WTC11 (cell line): Measurements from ENCODE around the gene OR2F1. TPM values are rescaled to one million over a fixed set of nuclear protein-coding genes. Genes with fewer than 3 reads are reported as not detected.

Source experiments
- ATAC-seq: fragments of 200-7000 bp; cut with Tn5 transposase; 2 replicates; pipeline ENCODE4 v1.10.0; 2021; ENCODE audit warnings: mild to moderate bottlenecking, moderate library complexity
- CTCF ChIA-PET: fragments of 300-600 bp; sonication (Branson Sonifier 250); formaldehyde crosslinking; loops from one replicate; lab custom pipeline; 2021; ENCODE audit warnings: antibody characterized with exemption; lab: Charles Lee
- POLR2A ChIA-PET: fragments of 350-600 bp; sonication (Branson Sonifier 250); formaldehyde crosslinking; loops from one replicate; lab custom pipeline; 2021; ENCODE audit warnings: antibody characterized with exemption; lab: Charles Lee
- DNase-seq: peaks from one replicate; pipeline ENCODE4 v3.0.0; 2021; ENCODE audit warnings: low spot score
- H3K27ac Mint-ChIP-seq: 2 replicates; pipeline ENCODE4 v1.8.0; 2021; ENCODE audit warnings: mixed read lengths
- H3K27me3 Mint-ChIP-seq: 2 replicates; pipeline ENCODE4 v1.8.0; 2021; ENCODE audit warnings: low read depth, mild to moderate bottlenecking, moderate library complexity, mixed read lengths
- H3K36me3 Mint-ChIP-seq: 2 replicates; pipeline ENCODE4 v1.8.0; 2021; ENCODE audit warnings: mixed read lengths
- H3K4me1 Mint-ChIP-seq: 2 replicates; pipeline ENCODE4 v1.8.0; 2022; ENCODE audit warnings: mixed read lengths
- H3K4me3 Mint-ChIP-seq: 2 replicates; pipeline ENCODE4 v1.8.0; 2021; ENCODE audit warnings: mild to moderate bottlenecking, moderate library complexity, mixed read lengths
- H3K9me3 Mint-ChIP-seq: 2 replicates; pipeline ENCODE4 v1.8.0; 2021; ENCODE audit warnings: mixed read lengths
- AFF4 ChIP-seq: sonication (generic); formaldehyde crosslinking; IDR thresholded peaks from 2 replicates; pipeline ENCODE4 v1.8.1; 2023; ENCODE audit warnings: mild to moderate bottlenecking, missing genetic modification reagents, borderline replicate concordance
- ATF1 ChIP-seq: sonication (generic); formaldehyde crosslinking; IDR thresholded peaks from 2 replicates; pipeline ENCODE4 v1.8.1; 2023; ENCODE audit warnings: mild to moderate bottlenecking, moderate library complexity, missing genetic modification reagents
- CREM ChIP-seq: sonication (generic); formaldehyde crosslinking; IDR thresholded peaks from 2 replicates; pipeline ENCODE4 v1.8.1; 2022; ENCODE audit warnings: mild to moderate bottlenecking, missing genetic modification reagents, moderate library complexity
- GABPB1 ChIP-seq: sonication (generic); formaldehyde crosslinking; IDR thresholded peaks from 2 replicates; pipeline ENCODE4 v1.8.1; 2023; ENCODE audit warnings: mild to moderate bottlenecking, missing genetic modification reagents
- GRHL2 ChIP-seq: fragments of 250-450 bp; sonication (Bioruptor Pico); IDR thresholded peaks from 2 replicates; pipeline ENCODE4 v1.8.0; 2022; ENCODE audit warnings: mild to moderate bottlenecking, moderate library complexity; ENCODE audit not compliant: insufficient replicate concordance, severe bottlenecking
- IRF2 ChIP-seq: sonication (generic); formaldehyde crosslinking; IDR thresholded peaks from 2 replicates; pipeline ENCODE4 v1.8.0; 2022; ENCODE audit warnings: low read depth, missing genetic modification reagents, borderline replicate concordance
- NFE2L1 ChIP-seq: sonication (generic); formaldehyde crosslinking; IDR thresholded peaks from 2 replicates; pipeline ENCODE4 v1.8.1; 2023; ENCODE audit warnings: missing genetic modification reagents
- OVOL2 ChIP-seq: fragments of 250-450 bp; sonication (Bioruptor Pico); IDR thresholded peaks from 2 replicates; pipeline ENCODE4 v1.9.0; 2021; ENCODE audit warnings: mild to moderate bottlenecking, borderline replicate concordance
- RELA ChIP-seq: sonication (generic); formaldehyde crosslinking; IDR thresholded peaks from 2 replicates; pipeline ENCODE4 v1.8.1; 2022; ENCODE audit warnings: missing genetic modification reagents, mild to moderate bottlenecking, borderline replicate concordance
- SOX15 ChIP-seq: fragments of 250-450 bp; sonication (Bioruptor Pico); IDR thresholded peaks from 2 replicates; pipeline ENCODE4 v1.9.0; 2021; ENCODE audit warnings: mild to moderate bottlenecking
- SP1 ChIP-seq: sonication (generic); formaldehyde crosslinking; conservative IDR thresholded peaks from 2 replicates; pipeline ENCODE4 v1.8.1; 2022; ENCODE audit warnings: missing genetic modification reagents
- TEAD1 ChIP-seq: sonication (generic); formaldehyde crosslinking; IDR thresholded peaks from 2 replicates; pipeline ENCODE4 v1.8.0; 2022; ENCODE audit warnings: mild to moderate bottlenecking, missing genetic modification reagents
- ZNF219 ChIP-seq: sonication (generic); formaldehyde crosslinking; IDR thresholded peaks from 2 replicates; pipeline ENCODE4 v1.8.0; 2023; ENCODE audit warnings: missing genetic modification reagents, mild to moderate bottlenecking, borderline replicate concordance
- total RNA-seq: library from RNA; stranded (reverse); gene quantifications from 3 replicates; pipeline ENCODE4 v1.2.3, GENCODE V29; 2021
- TF ChIP-seq, protein P1 (sequence below): sonication (generic); formaldehyde crosslinking; IDR thresholded peaks from 2 replicates; pipeline ENCODE4 v1.8.0; 2023; ENCODE audit warnings: missing genetic modification reagents
- TF ChIP-seq, protein P2 (sequence below): sonication (generic); formaldehyde crosslinking; IDR thresholded peaks from 2 replicates; pipeline ENCODE4 v1.8.0; 2022; ENCODE audit warnings: mild to moderate bottlenecking, missing genetic modification reagents
- TF ChIP-seq, protein P3 (sequence below): fragments of 250-450 bp; sonication (Bioruptor Pico); IDR thresholded peaks from 2 replicates; pipeline ENCODE4 v1.8.0; 2021; ENCODE audit warnings: mild to moderate bottlenecking
- TF ChIP-seq, protein P4 (sequence below): fragments of 200-600 bp; IDR thresholded peaks from 2 replicates; pipeline ENCODE4 v1.8.0; 2022; ENCODE audit warnings: antibody characterized with exemption
- TF ChIP-seq, protein P5 (sequence below): sonication (generic); formaldehyde crosslinking; IDR thresholded peaks from 2 replicates; pipeline ENCODE4 v1.8.1; 2022; ENCODE audit warnings: missing genetic modification reagents, borderline replicate concordance
- TF ChIP-seq, protein P6 (sequence below): fragments of 250-450 bp; sonication (Bioruptor Pico); IDR thresholded peaks from 2 replicates; pipeline ENCODE4 v1.9.0; 2021; ENCODE audit warnings: mild to moderate bottlenecking
- TF ChIP-seq, protein P7 (sequence below): sonication (generic); formaldehyde crosslinking; IDR thresholded peaks from 2 replicates; pipeline ENCODE4 v1.8.0; 2022; ENCODE audit warnings: mild to moderate bottlenecking, missing genetic modification reagents

Gene OR2F1
- total RNA-seq, 1 experiment from 2014 or later, result not detected

DNA sequence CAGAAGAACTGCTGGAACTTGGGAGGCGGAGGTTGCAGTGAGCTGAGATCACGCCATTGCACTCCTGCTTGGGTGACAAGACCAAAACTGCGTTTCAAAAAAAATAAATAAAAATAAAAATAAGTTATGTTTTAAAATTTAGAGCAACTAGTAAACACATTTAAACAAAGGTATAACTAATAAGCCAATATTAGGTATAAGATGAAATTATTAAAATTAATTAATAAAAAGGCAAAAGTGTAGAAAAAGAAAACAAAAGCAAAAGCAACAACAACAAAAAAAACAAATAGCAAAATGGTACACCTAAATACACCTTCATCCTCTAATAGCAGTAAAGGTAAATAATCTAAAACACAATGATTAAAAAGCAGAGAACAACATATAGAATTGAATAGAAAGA, 39.3 kb downstream of the OR2F1 start (continued):
- TF ChIP-seq AFF4 (no peak), IRF2 (CRISPR knock-in tag) (no peak), RELA (CRISPR knock-in tag) (no peak), GRHL2 (no peak), ZNF219 (CRISPR knock-in tag) (no peak)
- TF ChIP-seq, protein P1, sequence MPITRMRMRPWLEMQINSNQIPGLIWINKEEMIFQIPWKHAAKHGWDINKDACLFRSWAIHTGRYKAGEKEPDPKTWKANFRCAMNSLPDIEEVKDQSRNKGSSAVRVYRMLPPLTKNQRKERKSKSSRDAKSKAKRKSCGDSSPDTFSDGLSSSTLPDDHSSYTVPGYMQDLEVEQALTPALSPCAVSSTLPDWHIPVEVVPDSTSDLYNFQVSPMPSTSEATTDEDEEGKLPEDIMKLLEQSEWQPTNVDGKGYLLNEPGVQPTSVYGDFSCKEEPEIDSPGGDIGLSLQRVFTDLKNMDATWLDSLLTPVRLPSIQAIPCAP, result no peak
- TF ChIP-seq, protein P2, sequence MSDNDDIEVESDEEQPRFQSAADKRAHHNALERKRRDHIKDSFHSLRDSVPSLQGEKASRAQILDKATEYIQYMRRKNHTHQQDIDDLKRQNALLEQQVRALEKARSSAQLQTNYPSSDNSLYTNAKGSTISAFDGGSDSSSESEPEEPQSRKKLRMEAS (CRISPR knock-in tag), result no peak
- TF ChIP-seq, protein P3, sequence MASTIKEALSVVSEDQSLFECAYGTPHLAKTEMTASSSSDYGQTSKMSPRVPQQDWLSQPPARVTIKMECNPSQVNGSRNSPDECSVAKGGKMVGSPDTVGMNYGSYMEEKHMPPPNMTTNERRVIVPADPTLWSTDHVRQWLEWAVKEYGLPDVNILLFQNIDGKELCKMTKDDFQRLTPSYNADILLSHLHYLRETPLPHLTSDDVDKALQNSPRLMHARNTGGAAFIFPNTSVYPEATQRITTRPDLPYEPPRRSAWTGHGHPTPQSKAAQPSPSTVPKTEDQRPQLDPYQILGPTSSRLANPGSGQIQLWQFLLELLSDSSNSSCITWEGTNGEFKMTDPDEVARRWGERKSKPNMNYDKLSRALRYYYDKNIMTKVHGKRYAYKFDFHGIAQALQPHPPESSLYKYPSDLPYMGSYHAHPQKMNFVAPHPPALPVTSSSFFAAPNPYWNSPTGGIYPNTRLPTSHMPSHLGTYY (CRISPR knock-in tag), result no peak
- TF ChIP-seq, protein P4, sequence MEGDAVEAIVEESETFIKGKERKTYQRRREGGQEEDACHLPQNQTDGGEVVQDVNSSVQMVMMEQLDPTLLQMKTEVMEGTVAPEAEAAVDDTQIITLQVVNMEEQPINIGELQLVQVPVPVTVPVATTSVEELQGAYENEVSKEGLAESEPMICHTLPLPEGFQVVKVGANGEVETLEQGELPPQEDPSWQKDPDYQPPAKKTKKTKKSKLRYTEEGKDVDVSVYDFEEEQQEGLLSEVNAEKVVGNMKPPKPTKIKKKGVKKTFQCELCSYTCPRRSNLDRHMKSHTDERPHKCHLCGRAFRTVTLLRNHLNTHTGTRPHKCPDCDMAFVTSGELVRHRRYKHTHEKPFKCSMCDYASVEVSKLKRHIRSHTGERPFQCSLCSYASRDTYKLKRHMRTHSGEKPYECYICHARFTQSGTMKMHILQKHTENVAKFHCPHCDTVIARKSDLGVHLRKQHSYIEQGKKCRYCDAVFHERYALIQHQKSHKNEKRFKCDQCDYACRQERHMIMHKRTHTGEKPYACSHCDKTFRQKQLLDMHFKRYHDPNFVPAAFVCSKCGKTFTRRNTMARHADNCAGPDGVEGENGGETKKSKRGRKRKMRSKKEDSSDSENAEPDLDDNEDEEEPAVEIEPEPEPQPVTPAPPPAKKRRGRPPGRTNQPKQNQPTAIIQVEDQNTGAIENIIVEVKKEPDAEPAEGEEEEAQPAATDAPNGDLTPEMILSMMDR, result no peak

GRCh38 chr7:144000020-144000419, 45.4 kb downstream of the OR2F1 start, which contains the start of gene OR6B1:
OR6B1 (plus strand) TSS chr7:144000320; CDS start chr7:144003997, 3,677 bp downstream.
- CTCF ChIA-PET, result no interaction called here
- no peak within 1 kb of the TSS for H3K4me3 Mint-ChIP-seq

More at GRCh38 chr7:144000020-144000419, 45.4 kb downstream of the OR2F1 start, which contains the start of gene OR6B1:
- DNase-seq, result no peak
- Mint-ChIP-seq H3K27me3 (no peaks in the 10 kb centered on the region), H3K36me3 (no peaks in the 10 kb centered on the region), H3K27ac (no peak within 1 kb of the TSS), H3K9me3 (peaks cover 10% of the 10 kb centered on the region), H3K4me1 (no peaks in the 10 kb centered on the region)
- POLR2A ChIA-PET, result no interaction called here
- TF ChIP-seq SOX15 (CRISPR knock-in tag) (no peak), OVOL2 (no peak), GABPB1 (CRISPR knock-in tag) (no peak), NFE2L1 (CRISPR knock-in tag) (no peak), CREM (CRISPR knock-in tag) (no peak), SP1 (no peak), ATF1 (CRISPR knock-in tag) (no peak), TEAD1 (CRISPR knock-in tag) (no peak), IRF2 (CRISPR knock-in tag) (no peak)
- TF ChIP-seq, protein P5, sequence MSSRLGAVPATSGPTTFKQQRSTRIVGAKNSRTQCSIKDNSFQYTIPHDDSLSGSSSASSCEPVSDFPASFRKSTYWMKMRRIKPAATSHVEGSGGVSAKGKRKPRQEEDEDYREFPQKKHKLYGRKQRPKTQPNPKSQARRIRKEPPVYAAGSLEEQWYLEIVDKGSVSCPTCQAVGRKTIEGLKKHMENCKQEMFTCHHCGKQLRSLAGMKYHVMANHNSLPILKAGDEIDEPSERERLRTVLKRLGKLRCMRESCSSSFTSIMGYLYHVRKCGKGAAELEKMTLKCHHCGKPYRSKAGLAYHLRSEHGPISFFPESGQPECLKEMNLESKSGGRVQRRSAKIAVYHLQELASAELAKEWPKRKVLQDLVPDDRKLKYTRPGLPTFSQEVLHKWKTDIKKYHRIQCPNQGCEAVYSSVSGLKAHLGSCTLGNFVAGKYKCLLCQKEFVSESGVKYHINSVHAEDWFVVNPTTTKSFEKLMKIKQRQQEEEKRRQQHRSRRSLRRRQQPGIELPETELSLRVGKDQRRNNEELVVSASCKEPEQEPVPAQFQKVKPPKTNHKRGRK (CRISPR knock-in tag), result no peak
- TF ChIP-seq, protein P6, sequence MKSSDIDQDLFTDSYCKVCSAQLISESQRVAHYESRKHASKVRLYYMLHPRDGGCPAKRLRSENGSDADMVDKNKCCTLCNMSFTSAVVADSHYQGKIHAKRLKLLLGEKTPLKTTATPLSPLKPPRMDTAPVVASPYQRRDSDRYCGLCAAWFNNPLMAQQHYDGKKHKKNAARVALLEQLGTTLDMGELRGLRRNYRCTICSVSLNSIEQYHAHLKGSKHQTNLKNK (CRISPR knock-in tag), result no peak
- TF ChIP-seq, protein P7, sequence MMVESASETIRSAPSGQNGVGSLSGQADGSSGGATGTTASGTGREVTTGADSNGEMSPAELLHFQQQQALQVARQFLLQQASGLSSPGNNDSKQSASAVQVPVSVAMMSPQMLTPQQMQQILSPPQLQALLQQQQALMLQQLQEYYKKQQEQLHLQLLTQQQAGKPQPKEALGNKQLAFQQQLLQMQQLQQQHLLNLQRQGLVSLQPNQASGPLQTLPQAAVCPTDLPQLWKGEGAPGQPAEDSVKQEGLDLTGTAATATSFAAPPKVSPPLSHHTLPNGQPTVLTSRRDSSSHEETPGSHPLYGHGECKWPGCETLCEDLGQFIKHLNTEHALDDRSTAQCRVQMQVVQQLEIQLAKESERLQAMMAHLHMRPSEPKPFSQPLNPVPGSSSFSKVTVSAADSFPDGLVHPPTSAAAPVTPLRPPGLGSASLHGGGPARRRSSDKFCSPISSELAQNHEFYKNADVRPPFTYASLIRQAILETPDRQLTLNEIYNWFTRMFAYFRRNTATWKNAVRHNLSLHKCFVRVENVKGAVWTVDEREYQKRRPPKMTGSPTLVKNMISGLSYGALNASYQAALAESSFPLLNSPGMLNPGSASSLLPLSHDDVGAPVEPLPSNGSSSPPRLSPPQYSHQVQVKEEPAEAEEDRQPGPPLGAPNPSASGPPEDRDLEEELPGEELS, result no peak
- ATAC-seq, result no peak
